Endothelial cell of umbilical vein (primary cell): ENCODE measurements around the gene DAAM1. TPM values are rescaled to one million over a fixed set of nuclear protein-coding genes. Genes with fewer than 3 reads are reported as not detected.

Source experiments
- BruUV-seq: library from RNA; stranded (reverse); fragments of 400-500 nt; replicated peaks from 2 replicates; lab custom pipeline; 2021; lab: Mats Ljungman, UMichigan
- CTCF ChIA-PET: fragments of 300-600, 350-600 bp; sonication (Branson Sonifier 250); formaldehyde crosslinking; loops from one replicate; lab custom pipeline; 2021; ENCODE audit warnings: antibody characterized with exemption, inconsistent platforms; lab: Charles Lee
- POLR2A ChIA-PET: fragments of 300-600, 350-600 bp; sonication (Branson Sonifier 250); formaldehyde crosslinking; loops from one replicate; lab custom pipeline; 2021; ENCODE audit warnings: antibody characterized with exemption, inconsistent platforms; lab: Charles Lee
- DNase-seq: peaks from one replicate; pipeline ENCODE4 v3.0.0-alpha.2; 2011; ENCODE audit warnings: low read depth, low spot score
- FAIRE-seq: peaks from 2 replicates; lab custom pipeline; 2011; peaks lifted over from hg19 to GRCh38; lab: Jason Lieb, UNC
- H2AFZ ChIP-seq: 2 replicates; pipeline ENCODE4 v1.6.0; 2012; ENCODE audit warnings: low read depth, low read length, control low read depth, inconsistent platforms
- H3K27ac ChIP-seq: 2 replicates; pipeline ENCODE4 v1.5.1; 2011; ENCODE audit warnings: low read depth, mild to moderate bottlenecking, control low read depth, low read length, moderate library complexity; ENCODE audit not compliant: insufficient read depth
- H3K27me3 ChIP-seq, 2 experiments: 2 replicates each; pipeline versions ENCODE4 v1.6.0 to v1.6.1; 2011; ENCODE audit warnings: low read length in 2 of 2, mixed read lengths in 1 of 2; ENCODE audit not compliant: control insufficient read depth in 2 of 2, insufficient read depth in 2 of 2
- H3K36me3 ChIP-seq, 2 experiments: 2 replicates in 1 of 2; 3 replicates in 1 of 2; pipeline ENCODE4 v1.5.1; 2011; ENCODE audit warnings: low read length in 2 of 2, mild to moderate bottlenecking in 1 of 2, moderate library complexity in 1 of 2; ENCODE audit not compliant: control insufficient read depth in 2 of 2, insufficient read depth in 2 of 2; ENCODE audit errors: extremely low read depth in 1 of 2
- H3K4me1 ChIP-seq: 3 replicates; pipeline ENCODE4 v1.5.1; 2011; ENCODE audit warnings: mild to moderate bottlenecking, low read length; ENCODE audit not compliant: control insufficient read depth, insufficient read depth; ENCODE audit errors: extremely low read depth
- H3K4me2 ChIP-seq: 2 replicates; pipeline ENCODE4 v1.6.1; 2011; ENCODE audit warnings: low read length, control low read depth, mixed read lengths; ENCODE audit not compliant: insufficient read depth
- H3K4me3 ChIP-seq, 3 experiments: fragments of 200-600 bp in 1 of 3; sonication (generic), shearing (Covaris generic) in 1 of 3; replicated peaks in 1 of 3; 2 replicates each; pipeline ENCODE4 v1.5.1; 2011 to 2016; ENCODE audit warnings: control low read depth in 3 of 3, low read length in 3 of 3, mild to moderate bottlenecking in 2 of 3, inconsistent platforms in 1 of 3, low read depth in 1 of 3, moderate library complexity in 1 of 3; ENCODE audit not compliant: insufficient read depth in 1 of 3
- H3K79me2 ChIP-seq: 2 replicates; pipeline ENCODE4 v1.6.0; 2012; ENCODE audit warnings: low read length, inconsistent platforms; ENCODE audit not compliant: control insufficient read depth, insufficient read depth
- H3K9ac ChIP-seq: replicated peaks from 2 replicates; pipeline ENCODE3; 2011; ENCODE audit warnings: low read length, control low read depth; ENCODE audit not compliant: insufficient read depth; ENCODE audit errors: extremely low read depth
- H3K9me1 ChIP-seq: replicated peaks from 3 replicates; pipeline ENCODE4 v1.6.0; 2011; ENCODE audit warnings: mild to moderate bottlenecking, low read length; ENCODE audit not compliant: control insufficient read depth, insufficient read depth; ENCODE audit errors: extremely low read depth
- H3K9me3 ChIP-seq: replicated peaks from 2 replicates; pipeline ENCODE4 v1.5.1; 2012; ENCODE audit warnings: low read length, inconsistent platforms; ENCODE audit not compliant: control insufficient read depth, insufficient read depth
- H4K20me1 ChIP-seq: replicated peaks from 2 replicates; pipeline ENCODE3; 2011; ENCODE audit warnings: mild to moderate bottlenecking, low read length; ENCODE audit not compliant: control insufficient read depth, insufficient read depth; ENCODE audit errors: extremely low read depth
- EZH2 ChIP-seq: IDR thresholded peaks from 2 replicates; pipeline ENCODE4 v1.6.1; 2012; ENCODE audit warnings: borderline replicate concordance, low read depth, mild to moderate bottlenecking, moderate library complexity, low read length, inconsistent platforms; ENCODE audit not compliant: severe bottlenecking
- FOS ChIP-seq: IDR thresholded peaks from 2 replicates; pipeline ENCODE4 v1.6.1; 2011; ENCODE audit warnings: mild to moderate bottlenecking, low read length, moderate library complexity, borderline replicate concordance; ENCODE audit not compliant: insufficient read depth
- GATA2 ChIP-seq: IDR thresholded peaks from 2 replicates; pipeline ENCODE4 v1.7.0; 2011; ENCODE audit warnings: low read depth, mild to moderate bottlenecking, moderate library complexity, mixed read lengths, low read length; ENCODE audit not compliant: insufficient read length, insufficient read depth
- JUN ChIP-seq: IDR thresholded peaks from 2 replicates; pipeline ENCODE4 v1.6.1; 2011; ENCODE audit warnings: borderline replicate concordance, low read depth; ENCODE audit not compliant: insufficient read length, insufficient read depth
- MYC ChIP-seq: IDR thresholded peaks from one replicate; pipeline ENCODE4 v1.6.1; 2011; ENCODE audit warnings: mild to moderate bottlenecking, low read depth, low read length
- POLR2A ChIP-seq: IDR thresholded peaks from 2 replicates; pipeline ENCODE4 v1.6.1; 2012; ENCODE audit warnings: low read depth, mild to moderate bottlenecking, control low read depth, low read length
- POLR2AphosphoS5 ChIP-seq: IDR thresholded peaks from 2 replicates; pipeline ENCODE4 v1.6.1; 2012; ENCODE audit warnings: low read depth, mild to moderate bottlenecking, control low read depth, low read length, moderate library complexity; ENCODE audit not compliant: insufficient read depth
- dilution Hi-C: fragments of 300-500 bp; cut with MboI; formaldehyde crosslinking; loops from one replicate; pipeline ENCODE4 v1.15.0; 2019; ENCODE audit warnings: low sequenced_read_pairs; ENCODE audit not compliant: extremely low pct_ligation_motif_present
- intact Hi-C: fragments of 100-400 bp; cut with micrococcal nuclease; formaldehyde crosslinking; loops from one replicate; pipeline ENCODE4 v1.10.0; 2022
- polyA plus RNA-seq, 4 experiments: library from polyadenylated mRNA; depleted of rRNA in 3 of 4; stranded (reverse) in 3 of 4; unstranded in 1 of 4; fragments of >200 nt; gene quantifications; 2 replicates each; pipeline versions ENCODE4 v1.2.1 to v1.2.3, GENCODE V29; 2011 to 2012; ENCODE audit warnings: missing spikeins in 1 of 4
- total RNA-seq: library from RNA; stranded (reverse); gene quantifications from 2 replicates; pipeline ENCODE4 v1.2.3, GENCODE V29; 2021
- TF ChIP-seq, protein P1 (sequence below), 2 donors: IDR thresholded peaks; 1 replicate in 1 of 2; 2 replicates in 1 of 2; pipeline ENCODE4 v1.5.1; 2011; ENCODE audit warnings: low read length in 2 of 2, mild to moderate bottlenecking in 2 of 2, moderate library complexity in 2 of 2, control low read depth in 1 of 2, inconsistent platforms in 1 of 2, low read depth in 1 of 2; ENCODE audit not compliant: insufficient read depth in 1 of 2; ENCODE audit errors: extremely low read depth in 1 of 2
- TF ChIP-seq, protein P2 (sequence below): IDR thresholded peaks from 2 replicates; pipeline ENCODE4 v1.6.1; 2011; ENCODE audit not compliant: insufficient read depth, insufficient read length

Gene DAAM1
- total and polyA plus RNA-seq, 2 donors (not counting 3 experiments of a cell fraction or from before 2014, with no cell fraction given) = 10.2 to 25.3 TPM

DNA sequence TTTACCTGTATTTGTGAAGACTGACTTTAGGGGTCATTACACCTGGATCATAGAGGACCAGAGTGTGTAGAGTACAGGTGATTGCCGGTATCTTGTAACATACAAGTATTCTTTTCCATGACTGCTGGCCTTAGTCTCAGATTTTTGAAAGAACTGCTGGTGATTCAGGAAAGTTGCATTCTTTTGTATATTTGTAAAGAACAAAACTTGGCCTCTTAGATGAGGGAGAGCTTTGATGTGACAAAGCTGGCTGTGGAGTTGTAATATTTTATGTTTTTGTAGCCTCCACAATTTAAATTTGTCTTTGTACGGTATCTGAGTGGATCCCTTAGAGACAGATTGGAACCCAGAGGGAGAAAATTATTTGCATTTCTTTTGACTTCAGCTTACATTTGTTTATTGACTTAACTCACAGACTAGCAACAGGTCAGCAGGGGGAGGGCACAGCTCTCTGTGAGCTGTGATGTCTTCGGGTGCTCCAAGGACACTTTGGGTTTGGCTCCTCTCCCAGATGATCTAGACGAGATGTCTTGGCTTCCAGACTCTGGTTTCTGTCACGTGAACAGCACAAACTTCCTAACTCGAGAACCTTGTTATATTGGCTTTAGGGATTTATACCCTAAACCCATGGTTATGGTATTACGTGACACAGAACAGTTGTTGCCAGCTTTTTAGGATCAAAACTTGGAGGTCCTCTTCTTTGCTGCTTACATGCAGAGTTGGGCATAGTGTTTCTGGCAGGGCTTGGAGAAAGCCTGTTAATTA, 65.9 kb downstream of the DAAM1 start:
- Histone ChIP-seq H4K20me1 (no peaks in the 10 kb centered on the region), H3K9me3 (no peaks in the 10 kb centered on the region), H3K4me2 (peak overlapping the region; percentile 62), H3K27ac (peak overlapping the region; percentile 42), H3K36me3 (no peaks in the 10 kb centered on the region), H3K27me3 (no peaks in the 10 kb centered on the region), H3K4me3 (no peak overlapping the region), H3K79me2 (peaks cover 3% of the 10 kb centered on the region), H3K9me1 (no peaks in the 10 kb centered on the region), H3K4me1 (peaks cover 18% of the 10 kb centered on the region), H3K9ac (no peak overlapping the region), H2AFZ (no peak overlapping the region)
- no peak for TF ChIP-seq MYC
- no peak for TF ChIP-seq POLR2AphosphoS5
- TF ChIP-seq GATA2 = no peak
- no peak for TF ChIP-seq EZH2
- no peak for TF ChIP-seq JUN
- TF ChIP-seq, protein P1, sequence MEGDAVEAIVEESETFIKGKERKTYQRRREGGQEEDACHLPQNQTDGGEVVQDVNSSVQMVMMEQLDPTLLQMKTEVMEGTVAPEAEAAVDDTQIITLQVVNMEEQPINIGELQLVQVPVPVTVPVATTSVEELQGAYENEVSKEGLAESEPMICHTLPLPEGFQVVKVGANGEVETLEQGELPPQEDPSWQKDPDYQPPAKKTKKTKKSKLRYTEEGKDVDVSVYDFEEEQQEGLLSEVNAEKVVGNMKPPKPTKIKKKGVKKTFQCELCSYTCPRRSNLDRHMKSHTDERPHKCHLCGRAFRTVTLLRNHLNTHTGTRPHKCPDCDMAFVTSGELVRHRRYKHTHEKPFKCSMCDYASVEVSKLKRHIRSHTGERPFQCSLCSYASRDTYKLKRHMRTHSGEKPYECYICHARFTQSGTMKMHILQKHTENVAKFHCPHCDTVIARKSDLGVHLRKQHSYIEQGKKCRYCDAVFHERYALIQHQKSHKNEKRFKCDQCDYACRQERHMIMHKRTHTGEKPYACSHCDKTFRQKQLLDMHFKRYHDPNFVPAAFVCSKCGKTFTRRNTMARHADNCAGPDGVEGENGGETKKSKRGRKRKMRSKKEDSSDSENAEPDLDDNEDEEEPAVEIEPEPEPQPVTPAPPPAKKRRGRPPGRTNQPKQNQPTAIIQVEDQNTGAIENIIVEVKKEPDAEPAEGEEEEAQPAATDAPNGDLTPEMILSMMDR (IDR thresholded peaks at IDR 0.05; ENCODE audit: extremely low read depth in 1 of 2, insufficient read depth in 1 of 2, low read depth in 1 of 2, low read length in 2 of 2) = no peak
- no peak for TF ChIP-seq FOS
- TF ChIP-seq POLR2A = no peak
- TF ChIP-seq, protein P2, sequence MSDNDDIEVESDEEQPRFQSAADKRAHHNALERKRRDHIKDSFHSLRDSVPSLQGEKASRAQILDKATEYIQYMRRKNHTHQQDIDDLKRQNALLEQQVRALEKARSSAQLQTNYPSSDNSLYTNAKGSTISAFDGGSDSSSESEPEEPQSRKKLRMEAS = no peak
- BruUV-seq = no TSS peak
- dilution Hi-C loops (no loop called here), intact Hi-C loops (loop anchor here (2.0 kb wide), 1 partner anchor 66 kb away; the partner anchor contains the start of gene DAAM1)
- DNase-seq (peak; percentile 54), FAIRE-seq (no peak)
- ChIA-PET POLR2A (no interaction called here), CTCF (interaction anchor here (0.7 to 1.5 kb wide), 3 partner anchors 8 to 67 kb away, joined by 3 to 4 read pairs (median 3); no protein-coding TSS in a partner anchor)
